ENCODE results near the gene LRIG1.

LRIG1 gene

DNA sequence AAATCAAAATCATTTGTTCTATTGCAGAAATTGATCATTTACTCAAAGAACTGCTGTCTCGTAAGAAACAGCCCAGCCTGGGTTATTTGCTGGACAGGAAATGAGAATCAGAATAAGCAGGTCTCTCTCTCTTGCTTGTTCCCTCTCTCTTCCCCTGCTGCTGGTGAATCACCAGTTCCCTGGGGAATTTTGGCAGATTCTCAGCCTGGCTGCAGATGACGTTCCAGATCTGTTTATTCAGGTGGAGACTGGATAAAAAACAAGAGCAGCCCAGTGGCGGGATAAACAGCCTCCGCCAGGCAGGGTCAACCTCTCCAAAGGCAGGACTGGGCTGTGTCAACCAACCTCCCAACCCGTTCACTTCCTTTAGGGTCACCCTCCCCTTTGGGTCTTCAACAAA, 72.1 kb downstream of the LRIG1 start:
- H3K27ac ChIP-seq (replicated peaks): no peak overlapping the region
- no peak overlapping the region for H3K4me3 ChIP-seq (replicated peaks; ENCODE audit: insufficient read depth, low read length)
- TF ChIP-seq POLR2AphosphoS5 (IDR thresholded peaks at IDR 0.05; ENCODE audit: low read depth): no peak
- TF ChIP-seq SPI1 (IDR thresholded peaks at IDR 0.05; ENCODE audit: borderline replicate concordance, low read depth): no peak
- no peaks in the 10 kb centered on the region for H3K27me3 ChIP-seq (ENCODE audit: insufficient read depth, poor library complexity, severe bottlenecking)
- DNase-seq (ENCODE audit: low read depth in 1 of 2, low spot score in 1 of 2): no peak

DNA sequence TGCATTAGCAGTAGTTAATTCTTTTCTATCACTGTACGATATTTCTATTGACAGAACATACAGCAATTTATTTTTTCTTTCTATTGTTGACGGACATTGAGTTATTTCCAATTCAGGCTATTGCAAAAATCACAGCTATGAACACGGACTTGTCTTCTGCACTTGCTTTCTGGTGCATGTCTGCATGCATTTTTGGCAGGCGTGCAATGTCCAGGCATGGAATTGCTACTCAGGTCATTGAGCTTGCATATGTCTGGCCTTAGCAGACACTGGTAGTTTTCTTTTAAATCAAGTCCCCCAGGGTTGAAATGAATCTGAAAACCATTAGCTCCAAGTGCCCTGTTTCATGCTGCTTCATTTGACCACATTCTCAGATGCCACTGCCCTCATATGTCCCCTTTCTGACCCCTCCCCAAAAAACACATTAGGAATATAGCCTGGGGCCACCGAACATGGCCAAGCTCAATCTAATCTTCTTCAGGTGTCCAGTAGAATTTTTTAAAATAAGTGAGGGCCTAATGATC, 72.8 kb downstream of the LRIG1 start:
- TF ChIP-seq, protein P1, sequence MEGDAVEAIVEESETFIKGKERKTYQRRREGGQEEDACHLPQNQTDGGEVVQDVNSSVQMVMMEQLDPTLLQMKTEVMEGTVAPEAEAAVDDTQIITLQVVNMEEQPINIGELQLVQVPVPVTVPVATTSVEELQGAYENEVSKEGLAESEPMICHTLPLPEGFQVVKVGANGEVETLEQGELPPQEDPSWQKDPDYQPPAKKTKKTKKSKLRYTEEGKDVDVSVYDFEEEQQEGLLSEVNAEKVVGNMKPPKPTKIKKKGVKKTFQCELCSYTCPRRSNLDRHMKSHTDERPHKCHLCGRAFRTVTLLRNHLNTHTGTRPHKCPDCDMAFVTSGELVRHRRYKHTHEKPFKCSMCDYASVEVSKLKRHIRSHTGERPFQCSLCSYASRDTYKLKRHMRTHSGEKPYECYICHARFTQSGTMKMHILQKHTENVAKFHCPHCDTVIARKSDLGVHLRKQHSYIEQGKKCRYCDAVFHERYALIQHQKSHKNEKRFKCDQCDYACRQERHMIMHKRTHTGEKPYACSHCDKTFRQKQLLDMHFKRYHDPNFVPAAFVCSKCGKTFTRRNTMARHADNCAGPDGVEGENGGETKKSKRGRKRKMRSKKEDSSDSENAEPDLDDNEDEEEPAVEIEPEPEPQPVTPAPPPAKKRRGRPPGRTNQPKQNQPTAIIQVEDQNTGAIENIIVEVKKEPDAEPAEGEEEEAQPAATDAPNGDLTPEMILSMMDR (IDR thresholded peaks at IDR 0.05; ENCODE audit: insufficient read depth, low read length): no peak
- TF ChIP-seq, protein P2, sequence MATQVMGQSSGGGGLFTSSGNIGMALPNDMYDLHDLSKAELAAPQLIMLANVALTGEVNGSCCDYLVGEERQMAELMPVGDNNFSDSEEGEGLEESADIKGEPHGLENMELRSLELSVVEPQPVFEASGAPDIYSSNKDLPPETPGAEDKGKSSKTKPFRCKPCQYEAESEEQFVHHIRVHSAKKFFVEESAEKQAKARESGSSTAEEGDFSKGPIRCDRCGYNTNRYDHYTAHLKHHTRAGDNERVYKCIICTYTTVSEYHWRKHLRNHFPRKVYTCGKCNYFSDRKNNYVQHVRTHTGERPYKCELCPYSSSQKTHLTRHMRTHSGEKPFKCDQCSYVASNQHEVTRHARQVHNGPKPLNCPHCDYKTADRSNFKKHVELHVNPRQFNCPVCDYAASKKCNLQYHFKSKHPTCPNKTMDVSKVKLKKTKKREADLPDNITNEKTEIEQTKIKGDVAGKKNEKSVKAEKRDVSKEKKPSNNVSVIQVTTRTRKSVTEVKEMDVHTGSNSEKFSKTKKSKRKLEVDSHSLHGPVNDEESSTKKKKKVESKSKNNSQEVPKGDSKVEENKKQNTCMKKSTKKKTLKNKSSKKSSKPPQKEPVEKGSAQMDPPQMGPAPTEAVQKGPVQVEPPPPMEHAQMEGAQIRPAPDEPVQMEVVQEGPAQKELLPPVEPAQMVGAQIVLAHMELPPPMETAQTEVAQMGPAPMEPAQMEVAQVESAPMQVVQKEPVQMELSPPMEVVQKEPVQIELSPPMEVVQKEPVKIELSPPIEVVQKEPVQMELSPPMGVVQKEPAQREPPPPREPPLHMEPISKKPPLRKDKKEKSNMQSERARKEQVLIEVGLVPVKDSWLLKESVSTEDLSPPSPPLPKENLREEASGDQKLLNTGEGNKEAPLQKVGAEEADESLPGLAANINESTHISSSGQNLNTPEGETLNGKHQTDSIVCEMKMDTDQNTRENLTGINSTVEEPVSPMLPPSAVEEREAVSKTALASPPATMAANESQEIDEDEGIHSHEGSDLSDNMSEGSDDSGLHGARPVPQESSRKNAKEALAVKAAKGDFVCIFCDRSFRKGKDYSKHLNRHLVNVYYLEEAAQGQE (IDR thresholded peaks at IDR 0.05; ENCODE audit: insufficient replicate concordance, low read depth): no peak
- TF ChIP-seq GABPA (IDR thresholded peaks at IDR 0.05; ENCODE audit: low read depth): no peak
- no peak for TF ChIP-seq POLR2AphosphoS5 (IDR thresholded peaks at IDR 0.05; ENCODE audit: low read depth)
- no peak for TF ChIP-seq SPI1 (IDR thresholded peaks at IDR 0.05; ENCODE audit: borderline replicate concordance, low read depth)
- no peaks in the 10 kb centered on the region for H3K27me3 ChIP-seq (ENCODE audit: insufficient read depth, poor library complexity, severe bottlenecking)
- no peak for DNase-seq (ENCODE audit: low read depth in 1 of 2, low spot score in 1 of 2)
- no peak overlapping the region for H3K4me3 ChIP-seq (replicated peaks; ENCODE audit: insufficient read depth, low read length)
- no peak overlapping the region for H3K27ac ChIP-seq (replicated peaks)

DNA sequence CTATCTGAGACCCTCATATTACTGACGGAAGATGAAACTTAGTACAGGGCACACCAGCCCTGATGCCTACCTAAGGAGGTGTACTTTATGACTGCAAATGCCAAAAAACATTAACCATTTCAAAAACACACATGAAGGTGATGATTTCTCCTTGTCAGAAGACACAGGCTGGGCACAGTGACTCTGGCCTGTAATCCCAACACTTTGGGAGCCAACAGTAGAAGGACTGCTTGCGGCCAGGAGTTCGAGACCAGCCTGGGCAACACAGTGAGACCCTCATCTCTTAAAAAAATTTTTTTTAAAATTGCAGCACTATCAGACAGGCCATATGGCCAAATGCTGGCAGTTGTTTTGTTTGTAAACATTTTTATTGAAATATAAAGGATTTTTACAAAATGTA, 73.5 kb downstream of the LRIG1 start:
- Histone ChIP-seq H3K27me3 (ENCODE audit: insufficient read depth, poor library complexity, severe bottlenecking) (no peaks in the 10 kb centered on the region), H3K4me3 (replicated peaks; ENCODE audit: insufficient read depth, low read length) (no peak overlapping the region), H3K27ac (replicated peaks) (no peak overlapping the region)
- no peak for TF ChIP-seq GABPA (IDR thresholded peaks at IDR 0.05; ENCODE audit: low read depth)
- TF ChIP-seq, protein P1 (IDR thresholded peaks at IDR 0.05; ENCODE audit: insufficient read depth, low read length): no peak
- TF ChIP-seq POLR2AphosphoS5 (IDR thresholded peaks at IDR 0.05; ENCODE audit: low read depth): no peak
- no peak for TF ChIP-seq SPI1 (IDR thresholded peaks at IDR 0.05; ENCODE audit: borderline replicate concordance, low read depth)
- TF ChIP-seq, protein P2 (IDR thresholded peaks at IDR 0.05; ENCODE audit: insufficient replicate concordance, low read depth): no peak
- DNase-seq (ENCODE audit: low read depth in 1 of 2, low spot score in 1 of 2): no peak

DNA sequence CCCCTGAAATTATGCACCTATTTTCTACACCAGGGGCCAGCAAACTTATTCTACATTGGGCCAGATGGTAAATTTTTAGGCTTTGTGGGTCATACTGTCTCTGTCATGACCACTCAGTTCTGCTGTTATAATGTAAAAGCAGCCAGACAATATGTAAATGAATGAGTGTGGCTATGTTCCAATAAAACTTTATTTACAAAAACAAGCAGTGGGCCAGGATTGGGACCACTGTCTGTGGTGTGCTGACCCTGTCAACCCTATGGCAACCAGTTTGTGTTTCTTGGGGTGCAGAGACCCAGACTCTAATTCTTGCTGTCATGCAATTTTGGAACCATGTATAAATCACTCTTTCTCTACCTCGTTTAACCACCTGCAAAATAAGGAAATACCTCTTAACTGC, 74.7 kb downstream of the LRIG1 start:
- DNase-seq (ENCODE audit: low read depth in 1 of 2, low spot score in 1 of 2): no peak
- Histone ChIP-seq H3K27me3 (ENCODE audit: insufficient read depth, poor library complexity, severe bottlenecking) (no peaks in the 10 kb centered on the region), H3K4me3 (replicated peaks; ENCODE audit: insufficient read depth, low read length) (no peak overlapping the region), H3K27ac (replicated peaks) (no peak overlapping the region)
- no peak for TF ChIP-seq POLR2AphosphoS5 (IDR thresholded peaks at IDR 0.05; ENCODE audit: low read depth)
- TF ChIP-seq GABPA (IDR thresholded peaks at IDR 0.05; ENCODE audit: low read depth): no peak
- TF ChIP-seq, protein P2 (IDR thresholded peaks at IDR 0.05; ENCODE audit: insufficient replicate concordance, low read depth): no peak
